ENCODE results near the gene TOE1.

Gene TOE1

DNA sequence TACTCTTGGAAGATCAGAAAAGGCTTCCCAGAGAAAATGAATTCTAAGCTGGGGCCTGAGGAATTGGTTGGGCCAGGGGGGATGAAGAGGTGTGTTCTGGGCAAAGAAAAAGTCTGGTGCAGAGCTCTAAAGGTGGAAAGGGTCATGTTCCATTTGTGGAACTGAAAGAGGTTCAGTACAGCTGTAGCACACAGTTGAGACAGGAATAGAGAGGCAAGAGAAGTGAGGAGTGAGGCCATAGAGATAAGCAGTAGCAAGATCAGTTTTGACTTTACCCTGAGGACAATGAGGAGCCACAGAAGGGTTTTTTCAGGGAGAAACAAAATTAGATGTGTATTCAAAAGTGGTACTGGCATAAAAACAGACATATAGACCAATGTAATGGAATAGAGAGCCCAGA lies 30.6 kb downstream of the TOE1 start:
- Histone ChIP-seq H3K4me3 (replicated peaks; ENCODE audit: low read depth, low read length) (no peak overlapping the region), H3K27me3 (replicated peaks; ENCODE audit: control insufficient read depth, insufficient read depth, low read length) (no peaks in the 10 kb centered on the region), H3K36me3 (ENCODE audit: control insufficient read depth, insufficient read depth, low read length) (no peaks in the 10 kb centered on the region)
- TF ChIP-seq, protein P1, sequence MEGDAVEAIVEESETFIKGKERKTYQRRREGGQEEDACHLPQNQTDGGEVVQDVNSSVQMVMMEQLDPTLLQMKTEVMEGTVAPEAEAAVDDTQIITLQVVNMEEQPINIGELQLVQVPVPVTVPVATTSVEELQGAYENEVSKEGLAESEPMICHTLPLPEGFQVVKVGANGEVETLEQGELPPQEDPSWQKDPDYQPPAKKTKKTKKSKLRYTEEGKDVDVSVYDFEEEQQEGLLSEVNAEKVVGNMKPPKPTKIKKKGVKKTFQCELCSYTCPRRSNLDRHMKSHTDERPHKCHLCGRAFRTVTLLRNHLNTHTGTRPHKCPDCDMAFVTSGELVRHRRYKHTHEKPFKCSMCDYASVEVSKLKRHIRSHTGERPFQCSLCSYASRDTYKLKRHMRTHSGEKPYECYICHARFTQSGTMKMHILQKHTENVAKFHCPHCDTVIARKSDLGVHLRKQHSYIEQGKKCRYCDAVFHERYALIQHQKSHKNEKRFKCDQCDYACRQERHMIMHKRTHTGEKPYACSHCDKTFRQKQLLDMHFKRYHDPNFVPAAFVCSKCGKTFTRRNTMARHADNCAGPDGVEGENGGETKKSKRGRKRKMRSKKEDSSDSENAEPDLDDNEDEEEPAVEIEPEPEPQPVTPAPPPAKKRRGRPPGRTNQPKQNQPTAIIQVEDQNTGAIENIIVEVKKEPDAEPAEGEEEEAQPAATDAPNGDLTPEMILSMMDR (IDR thresholded peaks at IDR 0.05; ENCODE audit: insufficient read depth, low read length, poor library complexity, severe bottlenecking): no peak
- DNase-seq (ENCODE audit: extremely low read depth, insufficient read length): no peak

DNA sequence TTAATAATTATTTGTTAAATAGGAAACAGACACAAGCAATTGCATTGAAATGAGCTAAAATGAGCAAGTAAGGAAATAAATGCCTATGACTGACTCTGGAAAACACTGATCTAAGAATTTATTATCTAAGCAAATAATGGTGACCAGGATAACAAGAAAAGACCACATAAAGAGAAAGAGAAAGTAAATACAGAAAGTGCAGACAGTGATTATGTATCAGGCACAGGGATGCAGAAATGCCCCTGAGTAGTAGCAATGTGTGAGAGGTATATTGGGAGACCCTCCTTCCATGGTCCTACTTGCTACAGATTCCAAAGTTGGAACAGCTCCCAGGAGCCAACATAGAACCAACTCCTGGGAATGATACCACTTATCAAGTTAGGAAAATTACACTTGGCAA lies 33.6 kb downstream of the TOE1 start:
- TF ChIP-seq, protein P1 (IDR thresholded peaks at IDR 0.05; ENCODE audit: insufficient read depth, low read length, poor library complexity, severe bottlenecking): no peak
- no peak for DNase-seq (ENCODE audit: extremely low read depth, insufficient read length)
- H3K36me3 ChIP-seq (ENCODE audit: control insufficient read depth, insufficient read depth, low read length): no peaks in the 10 kb centered on the region
- no peak overlapping the region for H3K4me3 ChIP-seq (replicated peaks; ENCODE audit: low read depth, low read length)
- H3K27me3 ChIP-seq (replicated peaks; ENCODE audit: control insufficient read depth, insufficient read depth, low read length): no peaks in the 10 kb centered on the region

DNA sequence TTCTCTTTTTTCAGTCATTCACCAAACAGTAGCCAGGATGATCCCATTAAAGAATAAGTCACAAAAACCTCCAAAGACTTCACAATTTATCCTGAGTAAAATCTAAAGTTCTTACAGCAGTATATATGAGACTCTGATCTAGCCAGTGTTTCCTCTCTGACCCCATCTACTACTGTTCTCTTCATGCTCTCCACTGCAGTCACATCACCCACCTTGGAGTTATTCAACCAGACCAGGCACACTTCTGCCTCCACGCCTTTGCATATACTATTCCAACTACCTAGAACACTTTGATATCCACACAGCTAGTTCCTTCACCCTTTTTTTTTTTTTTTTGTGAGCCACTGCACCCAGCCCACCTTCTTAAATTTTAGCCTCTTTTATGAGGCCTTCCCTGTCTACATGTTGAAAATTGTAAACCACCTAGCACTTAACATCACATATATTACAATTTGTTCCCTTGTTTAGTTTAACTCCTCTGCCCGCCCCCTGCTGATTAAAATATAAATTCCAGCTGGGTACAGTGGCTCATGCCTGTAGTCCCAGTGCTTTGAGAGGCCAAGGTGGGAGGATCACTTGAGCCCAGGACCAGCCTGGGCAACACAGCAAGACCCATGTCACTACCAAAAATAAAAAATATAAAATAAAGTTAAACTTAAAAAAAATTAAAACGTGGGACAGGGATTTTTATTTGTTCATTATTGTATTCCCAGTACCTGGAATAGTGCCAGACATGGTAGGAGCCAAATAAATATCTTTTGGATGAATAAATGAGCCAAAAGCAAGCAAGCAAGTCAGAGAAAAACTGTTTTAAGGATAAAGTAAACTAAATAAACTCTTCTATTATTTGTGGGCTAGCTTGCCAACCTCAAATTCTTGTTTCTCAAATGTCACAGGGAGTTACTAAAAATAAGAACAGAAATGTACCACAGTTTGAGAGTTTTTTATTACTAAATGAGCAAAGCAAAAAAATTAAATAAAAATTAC lies 35.4 kb downstream of the TOE1 start:
- no peak overlapping the region for H3K4me3 ChIP-seq (replicated peaks; ENCODE audit: low read depth, low read length)
- no peaks in the 10 kb centered on the region for H3K36me3 ChIP-seq (ENCODE audit: control insufficient read depth, insufficient read depth, low read length)
- TF ChIP-seq, protein P1 (IDR thresholded peaks at IDR 0.05; ENCODE audit: insufficient read depth, low read length, poor library complexity, severe bottlenecking): peak; percentile 17
- no peaks in the 10 kb centered on the region for H3K27me3 ChIP-seq (replicated peaks; ENCODE audit: control insufficient read depth, insufficient read depth, low read length)
- no peak for DNase-seq (ENCODE audit: extremely low read depth, insufficient read length)

DNA sequence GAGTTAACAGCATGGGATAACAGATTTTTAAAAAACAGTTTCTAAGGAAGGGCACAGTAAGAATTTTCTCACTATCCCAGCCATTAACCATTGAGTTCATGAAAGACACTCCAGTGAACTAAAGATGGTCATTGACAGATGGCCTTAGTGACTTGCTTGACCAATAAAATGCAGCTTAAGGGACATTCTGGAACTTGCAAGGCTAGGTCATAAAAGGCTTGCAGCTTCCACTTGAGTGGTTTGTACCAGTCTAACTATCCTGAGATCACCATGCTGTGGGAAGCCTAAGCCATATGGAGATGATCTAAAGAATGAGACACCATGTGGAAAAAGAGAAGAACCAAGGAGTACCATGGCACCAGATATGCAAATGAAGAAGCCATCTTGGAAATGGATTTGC lies 38.2 kb downstream of the TOE1 start:
- TF ChIP-seq, protein P1 (IDR thresholded peaks at IDR 0.05; ENCODE audit: insufficient read depth, low read length, poor library complexity, severe bottlenecking): no peak
- Histone ChIP-seq H3K4me3 (replicated peaks; ENCODE audit: low read depth, low read length) (no peak overlapping the region), H3K27me3 (replicated peaks; ENCODE audit: control insufficient read depth, insufficient read depth, low read length) (no peaks in the 10 kb centered on the region), H3K36me3 (ENCODE audit: control insufficient read depth, insufficient read depth, low read length) (no peaks in the 10 kb centered on the region)
- no peak for DNase-seq (ENCODE audit: extremely low read depth, insufficient read length)

DNA sequence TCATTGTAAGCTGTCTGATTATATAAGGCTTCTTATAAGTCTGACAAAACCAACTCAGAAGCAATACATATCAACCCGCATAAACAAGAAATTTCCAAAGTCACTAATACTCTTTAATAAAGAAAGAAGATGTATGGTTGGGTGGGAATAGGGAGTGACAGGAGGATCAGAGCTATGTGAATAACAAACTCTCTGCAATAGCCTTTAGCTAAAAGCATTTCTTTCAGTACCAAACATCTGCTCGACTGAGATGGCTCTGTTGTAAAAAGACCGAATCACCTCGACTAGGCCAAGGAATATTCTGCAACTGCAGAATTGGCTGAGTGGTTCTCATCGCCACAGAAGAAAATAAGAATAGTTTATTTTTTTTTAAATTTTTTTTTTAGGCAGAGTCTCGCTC lies 39.6 kb downstream of the TOE1 start:
- no peak for DNase-seq (ENCODE audit: extremely low read depth, insufficient read length)
- H3K36me3 ChIP-seq (ENCODE audit: control insufficient read depth, insufficient read depth, low read length): no peaks in the 10 kb centered on the region
- TF ChIP-seq, protein P1 (IDR thresholded peaks at IDR 0.05; ENCODE audit: insufficient read depth, low read length, poor library complexity, severe bottlenecking): no peak
- no peak overlapping the region for H3K4me3 ChIP-seq (replicated peaks; ENCODE audit: low read depth, low read length)
- H3K27me3 ChIP-seq (replicated peaks; ENCODE audit: control insufficient read depth, insufficient read depth, low read length): no peaks in the 10 kb centered on the region
